HFF-Myc (cell line): Measurements from ENCODE around the gene SRSF9.

Source experiments
- DNase-seq: peaks from one replicate; pipeline ENCODE4 v3.0.0-alpha.2; 2011; ENCODE audit warnings: low read depth; ENCODE audit errors: extremely low read depth
- H3K4me3 ChIP-seq: replicated peaks from 2 replicates; pipeline ENCODE4 v1.5.1; 2011; ENCODE audit warnings: low read depth, mild to moderate bottlenecking, control low read depth, low read length
- CTCF ChIP-seq: IDR thresholded peaks from 2 replicates; pipeline ENCODE4 v1.5.1; 2012; ENCODE audit warnings: mild to moderate bottlenecking, low read depth, low read length, control low read depth; ENCODE audit errors: missing control alignments

Gene SRSF9

GRCh38 chr12:120498870-120499515 is 29.4 kb upstream of the SRSF9 start:
- TF ChIP-seq CTCF = no peak
- DNase-seq = no peak
- H3K4me3 ChIP-seq = no peak overlapping the region

- no peak for TF ChIP-seq CTCF
- no peak for DNase-seq
- H3K4me3 ChIP-seq = peak overlapping the region; percentile 65
Observed at GRCh38 chr12:120497524-120498150, 28.1 kb upstream of the SRSF9 start.

GRCh38 chr12:120496413-120497340 is 27.1 kb upstream of the SRSF9 start:
- DNase-seq = peak; percentile 11
- H3K4me3 ChIP-seq = peak overlapping the region; percentile 65
- no peak for TF ChIP-seq CTCF

- TF ChIP-seq CTCF = no peak
Observed at GRCh38 chr12:120495731-120496412, 26.3 kb upstream of the SRSF9 start, which contains the start of gene DYNLL1. DYNLL1 (plus strand) TSS chr12:120496113; CDS start chr12:120496422, 309 bp downstream.

GRCh38 chr12:120495186-120495730 is 25.7 kb upstream of the SRSF9 start:
- TF ChIP-seq CTCF = no peak
- DNase-seq = no peak

More at GRCh38 chr12:120495731-120496412, 26.3 kb upstream of the SRSF9 start, which contains the start of gene DYNLL1:
- DNase-seq = peak; percentile 94
- peak within 1 kb of the TSS; percentile 65 for H3K4me3 ChIP-seq

GRCh38 chr12:120490833-120491512 is 21.4 kb upstream of the SRSF9 start:
- no peak for DNase-seq
- H3K4me3 ChIP-seq = no peak overlapping the region
- TF ChIP-seq CTCF = no peak

More at GRCh38 chr12:120495186-120495730, 25.7 kb upstream of the SRSF9 start:
- H3K4me3 ChIP-seq = peak overlapping the region; percentile 65
